ENCODE data around the gene FCAMR.

FCAMR gene

GRCh38 chr1:206970446-206970845 lies at the start of gene FCAMR:
TSS of gene FCAMR (minus strand) at chr1:206970460. CDS start at chr1:206970125, 335 bp downstream.
- no peak within 1 kb of the TSS for H3K4me3 ChIP-seq (ENCODE audit: low read depth, low read length)
- DNase-seq (ENCODE audit: low read depth), result no peak
- no peak for TF ChIP-seq CTCF (IDR thresholded peaks at IDR 0.05; ENCODE audit: low read depth, low read length, missing control alignments)

GRCh38 chr1:207019661-207020060 lies 49.4 kb upstream of the FCAMR start:
- TF ChIP-seq CTCF (IDR thresholded peaks at IDR 0.05; ENCODE audit: low read depth, low read length, missing control alignments), result no peak
- no peak overlapping the region for H3K4me3 ChIP-seq (ENCODE audit: low read depth, low read length)
- no peak for DNase-seq (ENCODE audit: low read depth)

GRCh38 chr1:207019161-207019560 lies 48.9 kb upstream of the FCAMR start:
- TF ChIP-seq CTCF (IDR thresholded peaks at IDR 0.05; ENCODE audit: low read depth, low read length, missing control alignments), result no peak
- DNase-seq (ENCODE audit: low read depth), result no peak
- H3K4me3 ChIP-seq (ENCODE audit: low read depth, low read length), result no peak overlapping the region

GRCh38 chr1:207018707-207019106 lies 48.4 kb upstream of the FCAMR start:
- no peak overlapping the region for H3K4me3 ChIP-seq (ENCODE audit: low read depth, low read length)
- no peak for DNase-seq (ENCODE audit: low read depth)

GRCh38 chr1:207017615-207018559 lies 47.6 kb upstream of the FCAMR start:
- DNase-seq (ENCODE audit: low read depth), result no peak
- TF ChIP-seq CTCF (IDR thresholded peaks at IDR 0.05; ENCODE audit: low read depth, low read length, missing control alignments), result no peak
- no peak overlapping the region for H3K4me3 ChIP-seq (ENCODE audit: low read depth, low read length)

More at GRCh38 chr1:207018707-207019106, 48.4 kb upstream of the FCAMR start:
- TF ChIP-seq CTCF (IDR thresholded peaks at IDR 0.05; ENCODE audit: low read depth, low read length, missing control alignments), result no peak

- H3K4me3 ChIP-seq (ENCODE audit: low read depth, low read length), result no peak overlapping the region
- no peak for TF ChIP-seq CTCF (IDR thresholded peaks at IDR 0.05; ENCODE audit: low read depth, low read length, missing control alignments)
- no peak for DNase-seq (ENCODE audit: low read depth)
These were observed 45.5 kb upstream of the FCAMR start for GRCh38 chr1:207015791-207016190.
